HG03196 (cell line): ENCODE data around the gene PABPC3.

Experiments
- ATAC-seq: cut with Tn5 transposase; IDR thresholded peaks from one replicate; pipeline ENCODE4 v1.9.1; 2021; ENCODE audit not compliant: unreplicated experiment

Gene PABPC3

DNA sequence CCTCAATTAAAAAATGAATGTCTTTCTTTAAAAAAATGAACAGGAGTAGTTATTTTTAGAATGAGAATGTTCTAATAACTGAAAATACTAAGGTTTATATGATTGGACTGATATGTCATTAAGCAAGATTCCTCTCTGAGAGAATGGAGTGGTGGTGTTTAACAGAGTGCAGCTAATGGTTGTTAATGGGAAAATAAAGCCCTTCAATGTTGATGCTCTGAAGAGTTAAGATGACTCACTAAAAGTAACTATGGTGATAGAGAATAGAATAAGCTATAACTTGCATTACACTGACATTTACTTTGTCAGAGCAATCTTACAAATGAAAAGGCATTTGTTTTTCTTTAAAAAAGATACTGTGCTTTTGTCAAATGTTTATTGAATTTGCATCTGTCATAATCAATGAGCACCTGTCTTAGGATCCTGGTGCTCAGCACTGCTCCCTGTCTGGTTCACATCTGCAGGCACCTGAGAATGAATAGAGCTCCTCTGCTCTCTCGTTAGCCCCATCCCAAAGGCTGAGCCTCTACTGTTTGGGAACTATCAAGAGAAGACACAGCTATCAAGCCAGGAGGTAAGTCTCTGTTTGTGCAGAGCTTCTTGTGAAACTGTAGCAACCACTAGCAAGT is 15.1 kb downstream of the PABPC3 start:
- ATAC-seq = no peak

DNA sequence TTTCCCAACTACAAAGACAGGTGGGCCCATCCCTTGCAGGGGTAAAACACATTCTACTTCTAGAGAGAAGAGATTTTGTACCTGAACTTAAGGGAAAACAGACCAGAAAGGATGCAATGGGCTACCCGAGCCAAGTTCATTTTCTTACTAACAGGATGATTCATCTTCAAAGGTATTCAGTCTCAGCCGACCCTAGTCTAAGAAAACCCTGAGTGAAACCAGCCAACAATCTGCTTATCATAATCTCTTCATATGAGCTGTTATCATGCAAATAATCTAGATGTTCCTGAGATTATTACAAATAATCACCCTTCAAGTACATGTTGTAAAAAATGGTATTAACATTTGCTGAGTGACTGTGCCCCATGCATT is 15.6 kb downstream of the PABPC3 start:
- ATAC-seq = no peak

DNA sequence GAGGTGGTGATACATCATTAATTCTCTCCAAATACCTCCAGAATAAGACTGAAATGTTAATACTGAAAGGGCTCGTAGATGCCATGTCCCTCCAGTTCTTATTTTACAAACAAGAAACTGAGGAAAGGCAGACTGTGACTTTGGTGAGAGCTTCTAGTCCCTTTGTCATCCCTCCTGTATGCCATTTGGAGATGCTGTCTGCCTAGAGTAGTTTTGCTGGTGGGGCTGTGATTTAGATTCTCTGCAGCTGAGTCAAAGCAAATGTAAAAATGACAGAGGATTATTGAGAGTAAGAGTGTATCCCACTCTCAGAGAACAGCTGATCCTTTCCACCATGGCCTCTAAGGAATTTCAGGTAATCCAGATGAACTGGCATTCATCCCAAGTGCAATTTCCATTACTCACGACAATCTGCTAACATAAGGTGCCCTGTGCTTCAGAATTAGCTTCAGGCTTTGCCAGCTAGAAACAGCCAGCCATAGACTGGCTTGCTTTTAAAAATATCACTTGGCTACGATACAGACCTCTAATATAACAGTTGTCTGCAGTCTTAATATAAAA is 16.8 kb downstream of the PABPC3 start:
- no peak for ATAC-seq

DNA sequence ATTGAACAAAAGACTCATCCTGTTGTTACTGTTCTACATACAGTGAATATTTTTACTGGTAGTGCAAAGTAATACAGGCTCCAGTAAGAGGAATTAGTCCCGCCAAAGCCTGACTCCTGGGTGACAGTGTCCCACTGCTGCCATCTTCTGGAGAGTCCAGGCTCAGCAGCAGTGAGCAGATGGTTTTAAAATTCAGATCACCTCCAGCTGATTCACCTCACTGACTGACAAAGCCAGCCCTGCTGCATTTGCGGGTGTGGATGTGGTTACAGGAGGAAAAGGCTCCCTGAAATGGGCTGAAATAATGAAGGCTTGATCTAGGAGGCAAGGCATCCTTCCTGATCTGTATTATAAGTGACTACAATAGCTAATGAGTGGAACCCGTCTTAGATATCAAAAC is 18.3 kb downstream of the PABPC3 start:
- ATAC-seq = peak; percentile 72

DNA sequence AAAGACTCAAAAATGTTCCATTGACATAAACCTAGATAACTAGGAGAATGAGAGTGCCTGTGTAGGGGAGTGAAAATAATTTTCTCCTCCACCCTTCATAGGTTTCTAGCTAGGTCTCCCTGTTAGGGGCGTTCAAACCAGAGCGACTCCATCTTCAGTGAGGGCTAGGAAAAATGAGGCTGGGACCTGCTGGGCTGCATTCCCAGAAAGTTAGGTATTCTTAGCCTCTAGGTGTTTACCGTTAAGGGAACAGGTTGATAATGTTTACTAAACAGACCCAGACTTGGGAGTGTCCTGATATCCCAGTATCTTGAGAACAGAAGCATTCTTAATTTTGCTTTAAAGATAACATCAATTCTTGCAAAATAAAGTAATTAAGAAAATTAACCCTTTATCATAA is 20.1 kb downstream of the PABPC3 start:
- ATAC-seq = no peak

DNA sequence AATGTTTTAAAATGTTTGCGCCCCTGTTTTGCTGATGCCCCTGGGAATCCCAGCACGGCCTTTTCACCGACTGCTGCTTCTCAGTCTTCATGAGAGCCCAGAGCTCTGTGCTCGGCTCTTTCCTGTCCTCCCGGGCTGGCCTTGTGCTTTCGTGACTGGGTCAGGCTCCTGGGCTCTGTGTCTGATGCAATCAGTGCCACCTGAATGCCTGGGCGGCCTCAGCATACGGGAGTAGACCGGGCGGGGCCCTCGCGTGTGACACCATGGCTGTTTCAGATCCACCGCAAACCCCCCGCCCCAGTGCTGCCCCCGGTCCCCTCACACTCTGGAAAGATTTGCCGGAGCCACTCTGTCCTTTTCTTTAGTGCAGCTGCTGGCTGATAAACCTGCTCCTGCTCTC is 21.4 kb downstream of the PABPC3 start:
- ATAC-seq = no peak

DNA sequence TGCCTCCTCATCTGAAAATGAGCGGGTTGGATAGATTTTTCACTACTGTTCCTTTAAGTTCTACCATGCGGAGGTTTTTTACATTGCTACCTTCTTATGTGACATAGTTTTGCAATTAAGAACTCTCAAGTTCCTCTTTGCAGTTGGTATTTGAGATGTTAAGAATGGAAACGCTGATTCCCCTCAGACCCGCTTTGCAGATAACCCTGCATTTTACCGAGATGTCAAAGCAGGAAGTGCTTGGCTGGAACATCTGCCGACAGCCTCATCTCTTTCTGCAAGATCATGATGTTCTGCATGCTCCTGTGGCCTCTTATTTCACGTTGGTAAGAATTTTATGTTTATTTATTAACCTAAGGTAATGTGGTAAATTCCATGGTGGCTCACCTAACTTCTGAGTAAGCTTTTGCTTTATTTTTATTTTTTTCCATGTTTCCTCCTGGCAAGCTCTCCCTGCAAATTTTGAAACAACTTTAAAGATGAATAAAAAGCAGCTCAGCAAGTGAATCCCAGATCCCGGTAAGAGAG is 22.5 kb downstream of the PABPC3 start:
- no peak for ATAC-seq

DNA sequence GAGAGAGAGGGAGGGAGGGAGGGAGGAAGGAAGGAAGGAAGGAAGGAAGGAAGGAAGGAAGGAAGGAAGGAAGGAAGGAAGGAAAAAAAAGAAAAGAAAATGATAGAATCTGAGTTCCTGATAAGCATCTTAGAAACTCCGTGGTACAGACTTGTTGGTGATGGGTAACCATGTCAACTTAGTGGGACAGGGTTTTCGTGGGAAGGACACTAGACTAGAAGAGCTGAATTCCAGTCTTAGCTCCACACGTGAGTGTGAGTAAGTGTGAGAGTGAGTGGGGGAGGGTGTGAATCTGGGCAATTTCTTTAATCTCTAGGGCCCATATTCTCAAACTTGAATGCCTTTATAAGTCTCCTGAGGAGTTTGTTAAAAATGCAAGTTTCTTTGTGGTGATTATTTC is 35.0 kb downstream of the PABPC3 start:
- no peak for ATAC-seq

DNA sequence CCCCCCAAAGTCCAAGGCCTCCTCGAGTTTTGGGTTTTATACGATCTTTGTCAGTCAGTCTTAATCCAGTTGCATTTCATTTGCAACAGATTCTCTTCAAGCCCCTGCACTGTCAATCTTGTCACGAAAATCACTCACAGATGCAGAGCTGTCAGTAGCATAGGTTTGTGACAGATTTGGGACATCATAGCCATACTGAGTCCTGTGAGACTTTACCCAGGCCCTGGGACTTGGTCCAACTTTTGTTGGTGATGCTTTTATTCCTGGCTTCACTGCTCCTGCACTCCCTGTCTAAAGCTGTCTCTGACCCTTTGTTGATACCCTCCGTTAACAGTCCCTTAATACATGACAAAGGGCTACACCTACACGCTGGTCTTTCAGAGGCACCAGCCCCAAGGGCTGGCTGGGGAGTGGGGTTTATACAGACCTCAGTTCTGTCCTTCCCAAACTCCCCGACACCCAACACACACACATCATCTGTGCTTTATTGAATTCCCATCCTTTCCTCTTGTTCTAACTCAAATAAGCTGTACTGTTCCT is 36.0 kb downstream of the PABPC3 start:
- no peak for ATAC-seq

DNA sequence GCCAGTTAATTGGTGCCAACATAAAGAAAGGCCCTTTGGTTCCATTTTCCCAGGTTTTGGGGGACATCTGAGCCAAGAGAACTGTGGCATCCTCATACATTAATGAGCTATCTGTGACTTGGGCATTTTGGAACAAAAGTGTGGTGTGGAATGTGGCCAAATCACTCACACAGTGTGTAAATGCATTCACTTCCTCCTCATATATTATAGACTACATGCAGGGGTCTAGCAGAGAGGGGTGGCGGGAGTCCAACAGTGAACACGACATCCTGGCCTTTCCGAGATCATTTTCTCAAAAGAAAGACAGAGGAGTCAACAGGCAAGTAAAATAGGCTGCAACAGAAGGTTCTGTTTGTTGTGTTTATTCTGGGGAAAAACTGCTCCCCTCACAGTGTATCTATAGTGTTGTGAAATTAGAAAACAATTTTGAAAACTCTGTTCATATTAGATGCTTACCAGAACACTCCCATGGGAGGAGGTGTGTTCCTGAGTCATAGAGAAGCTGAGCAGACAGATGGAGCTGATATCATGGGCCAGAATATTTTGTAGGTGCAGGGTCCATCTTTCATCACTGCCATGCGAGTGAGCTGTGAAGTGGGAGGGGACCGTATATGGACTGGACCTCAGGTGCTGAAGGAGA is 36.9 kb downstream of the PABPC3 start:
- ATAC-seq = no peak

DNA sequence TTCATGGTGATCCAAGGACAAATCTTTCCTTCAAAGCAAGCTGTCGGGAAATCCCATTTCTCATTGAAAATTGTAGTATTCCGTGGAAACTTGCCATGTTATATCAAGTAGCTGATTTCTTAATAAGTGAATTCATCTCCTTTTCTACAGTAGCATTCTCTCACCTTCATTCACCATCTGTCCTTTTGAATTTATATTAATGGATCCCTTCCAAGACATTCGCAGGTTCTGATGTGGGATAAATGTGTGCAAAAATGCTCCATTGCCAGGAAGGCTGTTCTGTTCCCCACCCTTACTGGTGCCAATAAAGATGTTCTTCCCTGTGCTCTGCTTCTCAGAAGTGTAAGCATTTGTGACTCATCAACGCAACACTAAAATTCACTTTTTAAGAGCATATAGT is 40.0 kb downstream of the PABPC3 start:
- ATAC-seq = no peak

DNA sequence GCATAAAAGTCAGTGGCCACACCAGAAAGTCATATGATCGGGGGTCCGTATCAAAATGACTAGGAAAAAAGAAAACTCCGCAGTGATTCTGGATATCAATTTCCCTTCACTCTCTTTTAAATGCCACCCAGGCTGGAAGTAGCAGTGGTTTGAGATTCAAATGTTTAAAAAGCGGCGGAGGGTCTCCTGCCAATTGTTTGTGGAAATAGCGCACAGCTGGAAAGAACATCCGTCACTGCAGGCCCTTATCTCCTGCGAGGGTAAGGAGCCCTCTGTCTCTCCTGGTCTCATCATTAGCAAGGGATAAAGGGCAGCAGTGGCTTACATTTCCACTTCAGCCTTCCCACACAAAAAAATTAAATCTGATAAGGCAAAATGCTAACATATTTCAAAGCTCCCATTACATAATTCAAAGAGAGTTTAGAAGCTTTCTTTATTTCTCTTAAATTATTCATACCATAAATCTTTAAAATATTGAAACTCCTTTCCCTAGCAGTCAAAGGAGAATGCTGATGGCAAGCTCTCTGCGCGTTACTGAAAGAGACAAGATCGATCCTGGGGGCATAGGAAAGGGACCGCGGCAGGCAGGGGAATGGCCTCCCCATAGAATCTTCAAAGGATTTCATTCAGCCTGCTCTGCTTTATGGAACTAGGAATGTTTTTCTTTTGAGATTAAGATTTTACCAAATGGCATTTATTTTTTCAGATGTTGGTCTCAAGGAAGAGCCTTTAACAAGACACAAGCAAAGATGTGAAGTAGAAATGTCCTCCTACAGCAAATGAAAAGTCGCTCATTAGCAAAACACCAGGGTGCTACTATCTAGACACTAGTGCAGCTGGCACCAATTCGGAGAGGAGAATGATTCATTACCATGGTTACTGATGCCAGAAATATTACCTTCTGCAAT is 41.2 kb downstream of the PABPC3 start:
- ATAC-seq = no peak

DNA sequence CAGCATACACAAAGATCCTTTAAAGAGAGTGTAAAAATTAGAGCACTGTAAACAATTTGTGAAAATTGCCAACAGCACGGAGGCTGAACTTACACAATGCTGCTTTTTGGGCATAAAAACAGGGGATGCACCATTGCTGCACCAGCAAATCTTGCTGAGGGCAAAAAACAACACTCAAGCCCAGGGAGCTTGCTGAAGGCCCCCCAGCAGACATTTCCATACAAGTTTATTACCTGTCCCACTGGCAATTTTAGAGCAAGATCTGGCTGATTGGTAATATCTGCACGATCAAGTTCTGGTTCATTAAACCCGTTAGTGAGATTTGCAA is 41.8 kb downstream of the PABPC3 start:
- ATAC-seq = no peak

DNA sequence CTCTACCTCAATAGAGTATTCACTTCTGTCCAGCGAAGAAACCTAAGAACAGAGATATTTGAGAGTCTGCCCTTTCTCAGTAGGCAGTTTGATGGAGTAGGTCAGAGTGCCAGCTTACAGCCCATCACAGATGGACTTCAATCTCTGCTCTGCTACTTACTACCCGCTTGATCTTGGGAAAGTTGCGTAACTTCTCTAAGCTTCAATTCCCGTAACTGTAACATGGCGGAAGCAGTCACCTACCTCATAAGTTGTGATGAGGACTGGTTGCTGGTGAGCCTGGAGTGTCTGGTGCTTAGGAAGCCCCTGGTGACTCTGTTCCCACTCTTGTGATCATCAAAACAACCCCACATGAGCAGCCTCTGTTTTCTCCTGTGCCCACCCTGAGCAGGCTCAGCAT is 45.1 kb downstream of the PABPC3 start:
- no peak for ATAC-seq

DNA sequence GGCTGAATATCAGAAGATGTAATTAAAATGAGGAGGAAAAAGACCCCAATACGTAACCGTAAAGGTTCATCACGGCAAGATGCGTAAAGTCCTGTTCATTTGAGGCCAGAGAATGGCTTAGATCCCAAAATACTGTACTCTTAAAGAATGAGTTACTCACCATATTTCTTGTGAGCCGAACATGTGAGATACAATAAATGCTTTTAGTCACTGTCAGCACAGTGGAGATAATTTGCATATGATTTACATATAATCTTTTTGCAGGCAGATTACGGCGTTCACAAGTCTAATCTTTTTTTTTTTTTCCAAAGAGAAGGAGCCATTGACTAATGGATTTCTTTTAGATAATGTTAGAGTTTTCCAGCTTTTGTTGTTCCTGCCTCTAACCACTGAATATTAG is 47.8 kb downstream of the PABPC3 start:
- ATAC-seq = no peak

DNA sequence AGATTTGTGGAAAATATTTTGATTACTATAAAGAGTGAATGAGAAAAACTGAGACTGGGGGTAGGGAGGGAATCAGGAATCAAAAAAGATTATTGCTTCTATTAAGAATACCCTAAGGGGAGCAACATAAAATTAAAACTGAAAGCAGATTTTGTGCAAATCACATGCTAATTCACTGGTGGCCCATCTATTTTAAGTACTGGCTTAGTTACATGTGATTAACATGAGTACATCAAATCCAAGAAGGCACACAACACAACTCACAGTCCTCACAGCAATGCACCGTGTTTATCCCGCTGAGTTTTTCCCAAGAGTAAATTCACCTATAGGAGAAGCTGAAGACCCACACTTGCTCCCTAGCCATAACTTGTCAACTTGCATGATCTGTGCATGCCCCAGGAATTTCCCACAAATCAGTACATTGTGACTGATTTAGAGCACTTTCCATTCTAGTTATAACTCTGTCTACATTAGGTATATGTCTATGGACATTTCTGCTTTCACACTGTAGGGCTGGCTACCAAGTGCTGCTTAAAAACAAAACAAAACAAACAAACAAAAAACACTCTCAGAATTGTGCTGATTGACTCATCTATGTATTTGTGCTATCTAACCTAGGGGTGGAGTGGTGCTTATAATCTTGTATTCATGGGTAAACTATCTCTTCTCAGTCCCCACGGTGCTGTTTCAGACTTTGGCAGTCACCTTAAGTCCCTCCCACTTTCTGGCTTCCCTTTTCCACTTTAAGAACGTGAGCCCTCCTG is 51.9 kb downstream of the PABPC3 start:
- no peak for ATAC-seq

DNA sequence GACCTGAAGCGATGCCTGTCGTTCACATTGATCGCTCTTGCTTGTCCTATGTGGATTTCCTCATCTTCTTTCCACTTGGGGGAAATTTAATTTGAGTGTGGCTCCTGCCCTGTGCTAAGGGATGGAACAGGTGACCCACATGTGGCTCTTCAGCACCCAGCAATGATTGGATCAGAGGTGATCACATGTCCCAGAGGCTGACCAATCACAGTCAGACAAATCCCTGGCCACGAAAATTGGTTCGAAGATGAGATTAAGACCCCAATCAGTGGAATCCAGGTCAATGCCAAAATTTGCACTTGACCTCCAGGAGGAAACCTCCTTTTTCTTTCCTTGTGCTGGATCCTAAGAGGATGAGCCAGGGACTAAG is 52.5 kb downstream of the PABPC3 start:
- ATAC-seq = no peak
